ENCODE measurements around the gene FAM221B. TPM values are rescaled to one million over a fixed set of nuclear protein-coding genes. Genes with fewer than 3 reads are reported as not detected.
A peak's percentile ranks its signal among the peaks of the same experiment; 100 is the strongest.

FAM221B gene
- total and polyA plus RNA-seq, 9 of the 15 experiments (the other 6 are each of a cell fraction or from before 2014, with no cell fraction given), result 0.01 TPM; not detected in 8

DNA sequence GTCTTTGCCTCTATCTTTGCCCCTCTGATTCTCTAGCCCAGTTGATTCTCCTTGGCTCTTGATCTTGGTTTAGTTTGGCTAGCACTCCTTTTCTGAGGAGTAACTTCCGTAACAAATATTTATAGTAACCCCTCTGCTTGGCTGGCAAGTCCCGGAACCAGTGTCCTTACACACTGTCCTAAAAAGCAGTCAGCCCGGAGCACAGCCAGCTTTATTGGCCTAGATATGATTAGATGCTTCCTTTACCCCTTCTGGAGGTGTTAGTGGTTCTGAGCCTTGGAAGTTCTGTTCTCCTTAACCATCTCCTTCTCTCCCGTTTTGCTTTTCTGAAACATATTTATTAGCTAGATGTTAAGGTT, 57.5 kb downstream of the FAM221B start:
- no peaks in the 10 kb centered on the region for H4K20me1 ChIP-seq (replicated peaks; ENCODE audit: control insufficient read depth, insufficient read depth, low read length)
- intact Hi-C loops (cut with micrococcal nuclease) (no loop called here), in situ Hi-C loops (cut with MboI) (no loop called here)
- ATAC-seq (peak; percentile 34; the same call in 1 of the 3 replicates), FAIRE-seq (no peak), DNase-seq (ENCODE audit: extremely low read depth in 1 of 4, low spot score in 3 of 4) (no peak)
- no peak overlapping the region for H3K4me3 ChIP-seq
- peaks cover 14% of the 10 kb centered on the region for H3K79me2 ChIP-seq (ENCODE audit: control insufficient read depth, insufficient read depth, low read length)
- H3K9me1 ChIP-seq (ENCODE audit: control insufficient read depth, insufficient read depth, low read length), result no peaks in the 10 kb centered on the region
- no peaks in the 10 kb centered on the region for H3K9me3 ChIP-seq (replicated peaks; ENCODE audit: control insufficient read depth, insufficient read depth, low read depth, low read length)
- no peaks in the 10 kb centered on the region for H3K27me3 ChIP-seq (ENCODE audit: control insufficient read depth in 2 of 2, insufficient read depth in 2 of 2, low read length in 2 of 2)
- 0 out of 3 replicates have a peak, but pooled peaks cover 4% of the 10 kb centered on the region for H3K36me3 ChIP-seq (ENCODE audit: control insufficient read depth, insufficient read depth, low read length)
- H3K4me2 ChIP-seq (ENCODE audit: insufficient read depth, low read length), result no peak overlapping the region
- H3K9ac ChIP-seq (ENCODE audit: insufficient read depth in 1 of 2, low read depth in 2 of 2, low read length in 2 of 2), result no peak overlapping the region
- POLR2A ChIA-PET, result interaction anchor here (0.6 to 1.8 kb wide), 5 partner anchors 11 to 353 kb away, joined by 3 to 5 read pairs (median 3); partner anchors contain the start of genes GBA2 and RGP1
- peaks cover 6 to 20% of the 10 kb centered on the region in 2 experiments; a peak in 4 of 5 replicates for H3K4me1 ChIP-seq (replicated peaks in 1 of 2; ENCODE audit: control insufficient read depth in 2 of 2, insufficient read depth in 2 of 2, low read length in 2 of 2)
- BruUV-seq (replicated peaks), result no TSS peak
- peak overlapping the region; percentile 48; the same call in 1 of the 3 replicates for H3K27ac ChIP-seq (ENCODE audit: extremely low read depth, low read depth, low read length)
- CTCF ChIA-PET (ENCODE audit: low intra/inter-chr PET ratio), result no interaction called here
- H2AFZ ChIP-seq (ENCODE audit: low read depth, low read length), result no peak overlapping the region
- TF ChIP-seq ZFPM2 (CRISPR knock-in tag; IDR thresholded peaks at IDR 0.05) (no peak), ZNF408 (CRISPR knock-in tag; IDR thresholded peaks at IDR 0.05; ENCODE audit: low read depth) (no peak), STAT5A (IDR thresholded peaks at IDR 0.05; ENCODE audit: borderline replicate concordance, low read length) (no peak), ILK (tag; IDR thresholded peaks at IDR 0.05; ENCODE audit: borderline replicate concordance, low read depth) (no peak), DACH1 (IDR thresholded peaks at IDR 0.05; ENCODE audit: partially characterized antibody) (no peak), BHLHE40 (IDR thresholded peaks at IDR 0.05; ENCODE audit: low read length) (no peak), ZNF347 (CRISPR knock-in tag; IDR thresholded peaks at IDR 0.05; ENCODE audit: low read depth) (no peak), PRMT5 (CRISPR knock-in tag; IDR thresholded peaks at IDR 0.05) (no peak), L3MBTL2 (IDR thresholded peaks at IDR 0.05) (no peak), SMARCE1 (IDR thresholded peaks at IDR 0.05) (no peak), KDM1A (IDR thresholded peaks at IDR 0.05) (no peak), ZNF239 (CRISPR knock-in tag; IDR thresholded peaks at IDR 0.05) (no peak), ATF7 (IDR thresholded peaks at IDR 0.05) (no peak), ZNF143 (CRISPR knock-in tag; IDR thresholded peaks at IDR 0.05) (no peak)
- TF ChIP-seq, protein P1, sequence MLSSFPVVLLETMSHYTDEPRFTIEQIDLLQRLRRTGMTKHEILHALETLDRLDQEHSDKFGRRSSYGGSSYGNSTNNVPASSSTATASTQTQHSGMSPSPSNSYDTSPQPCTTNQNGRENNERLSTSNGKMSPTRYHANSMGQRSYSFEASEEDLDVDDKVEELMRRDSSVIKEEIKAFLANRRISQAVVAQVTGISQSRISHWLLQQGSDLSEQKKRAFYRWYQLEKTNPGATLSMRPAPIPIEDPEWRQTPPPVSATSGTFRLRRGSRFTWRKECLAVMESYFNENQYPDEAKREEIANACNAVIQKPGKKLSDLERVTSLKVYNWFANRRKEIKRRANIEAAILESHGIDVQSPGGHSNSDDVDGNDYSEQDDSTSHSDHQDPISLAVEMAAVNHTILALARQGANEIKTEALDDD (IDR thresholded peaks at IDR 0.05), result no peak
- TF ChIP-seq, protein P2, sequence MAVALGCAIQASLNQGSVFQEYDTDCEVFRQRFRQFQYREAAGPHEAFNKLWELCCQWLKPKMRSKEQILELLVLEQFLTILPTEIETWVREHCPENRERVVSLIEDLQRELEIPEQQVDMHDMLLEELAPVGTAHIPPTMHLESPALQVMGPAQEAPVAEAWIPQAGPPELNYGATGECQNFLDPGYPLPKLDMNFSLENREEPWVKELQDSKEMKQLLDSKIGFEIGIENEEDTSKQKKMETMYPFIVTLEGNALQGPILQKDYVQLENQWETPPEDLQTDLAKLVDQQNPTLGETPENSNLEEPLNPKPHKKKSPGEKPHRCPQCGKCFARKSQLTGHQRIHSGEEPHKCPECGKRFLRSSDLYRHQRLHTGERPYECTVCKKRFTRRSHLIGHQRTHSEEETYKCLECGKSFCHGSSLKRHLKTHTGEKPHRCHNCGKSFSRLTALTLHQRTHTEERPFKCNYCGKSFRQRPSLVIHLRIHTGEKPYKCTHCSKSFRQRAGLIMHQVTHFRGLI (CRISPR knock-in tag; IDR thresholded peaks at IDR 0.05), result no peak
- WGBS (ENCODE audit: insufficient coverage, low coverage, missing lambda C conversion rate), result 21% methylated on average over 4 of the region's 4 CpGs

Data from K562 (cell line).